NCI-H2196 treated with DMSO at 0.1 percent for 48 hours (cell line): ENCODE measurements around the gene USP35.

Experiments used
- DNase-seq: peaks from one replicate; lab custom pipeline; 2025; ENCODE audit not compliant: unreplicated experiment; lab: John Stamatoyannopoulos, UW

Gene USP35

DNA sequence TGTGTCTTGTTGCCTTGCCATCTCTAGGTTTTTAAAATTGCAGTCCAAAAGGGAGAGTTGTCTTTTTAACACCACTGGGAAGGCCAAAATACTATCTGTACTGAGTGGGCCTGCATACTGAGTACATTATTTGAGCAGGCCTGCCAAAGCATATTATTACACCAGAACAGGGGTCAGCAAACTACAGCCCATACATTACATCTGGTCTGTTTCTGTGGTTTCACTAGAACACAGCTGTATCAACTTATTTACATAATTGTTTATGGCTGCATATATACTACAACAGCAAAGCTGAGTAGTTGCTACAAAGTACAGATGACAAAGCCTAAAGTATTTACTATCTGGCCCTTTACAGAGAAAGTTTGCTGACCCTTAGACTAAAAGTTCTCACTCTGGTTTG, 74.0 kb downstream of the USP35 start:
- no peak for DNase-seq
